Measurements from ENCODE around the gene DDAH2.

Gene DDAH2, protein sequence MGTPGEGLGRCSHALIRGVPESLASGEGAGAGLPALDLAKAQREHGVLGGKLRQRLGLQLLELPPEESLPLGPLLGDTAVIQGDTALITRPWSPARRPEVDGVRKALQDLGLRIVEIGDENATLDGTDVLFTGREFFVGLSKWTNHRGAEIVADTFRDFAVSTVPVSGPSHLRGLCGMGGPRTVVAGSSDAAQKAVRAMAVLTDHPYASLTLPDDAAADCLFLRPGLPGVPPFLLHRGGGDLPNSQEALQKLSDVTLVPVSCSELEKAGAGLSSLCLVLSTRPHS

GRCh38 chr6:31728767-31729514 lies at the start of gene DDAH2:
DDAH2 (minus strand) TSS chr6:31729299; CDS start chr6:31729161, 138 bp downstream.
- no peak for FAIRE-seq

DNA sequence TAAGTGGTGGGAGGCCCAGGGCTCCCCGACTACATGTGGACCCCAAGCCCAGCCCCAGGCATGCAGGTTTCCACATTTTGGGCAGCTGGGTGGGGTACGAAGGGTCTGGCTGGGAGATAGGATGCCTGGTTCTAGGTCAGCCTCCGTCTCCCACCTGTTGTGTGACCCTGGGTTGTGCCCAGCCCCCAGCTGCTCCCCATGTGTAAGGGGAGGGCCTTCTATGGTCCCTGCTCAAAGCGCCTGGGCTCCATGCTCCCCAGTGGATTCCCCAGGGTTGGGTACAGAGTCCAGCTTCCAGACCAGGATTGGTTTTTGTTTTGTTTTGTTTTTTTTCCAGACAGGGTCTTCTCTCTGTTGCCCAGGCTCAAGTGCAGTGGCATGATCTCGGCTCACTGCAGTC lies 49.1 kb upstream of the DDAH2 start:
- no peak for FAIRE-seq

DNA sequence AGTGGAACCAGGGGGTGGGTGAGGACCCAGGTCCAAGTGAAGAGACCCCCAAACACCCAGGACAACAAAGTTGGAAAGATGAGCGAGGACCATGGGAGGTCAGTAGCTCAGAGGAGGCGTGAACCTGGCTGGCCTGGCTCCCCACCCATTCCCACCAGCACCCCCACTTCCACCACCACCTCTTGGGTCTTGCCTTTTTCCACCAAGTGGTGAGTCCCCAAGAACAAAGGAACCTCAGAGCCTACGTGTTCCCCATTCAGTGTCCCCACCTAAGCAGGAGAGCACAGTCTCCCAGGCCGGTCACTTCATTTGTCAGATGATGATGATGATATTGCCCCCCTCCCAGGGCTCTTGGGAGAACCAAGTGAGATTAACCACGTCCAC lies 48.6 kb upstream of the DDAH2 start:
- FAIRE-seq = no peak

DNA sequence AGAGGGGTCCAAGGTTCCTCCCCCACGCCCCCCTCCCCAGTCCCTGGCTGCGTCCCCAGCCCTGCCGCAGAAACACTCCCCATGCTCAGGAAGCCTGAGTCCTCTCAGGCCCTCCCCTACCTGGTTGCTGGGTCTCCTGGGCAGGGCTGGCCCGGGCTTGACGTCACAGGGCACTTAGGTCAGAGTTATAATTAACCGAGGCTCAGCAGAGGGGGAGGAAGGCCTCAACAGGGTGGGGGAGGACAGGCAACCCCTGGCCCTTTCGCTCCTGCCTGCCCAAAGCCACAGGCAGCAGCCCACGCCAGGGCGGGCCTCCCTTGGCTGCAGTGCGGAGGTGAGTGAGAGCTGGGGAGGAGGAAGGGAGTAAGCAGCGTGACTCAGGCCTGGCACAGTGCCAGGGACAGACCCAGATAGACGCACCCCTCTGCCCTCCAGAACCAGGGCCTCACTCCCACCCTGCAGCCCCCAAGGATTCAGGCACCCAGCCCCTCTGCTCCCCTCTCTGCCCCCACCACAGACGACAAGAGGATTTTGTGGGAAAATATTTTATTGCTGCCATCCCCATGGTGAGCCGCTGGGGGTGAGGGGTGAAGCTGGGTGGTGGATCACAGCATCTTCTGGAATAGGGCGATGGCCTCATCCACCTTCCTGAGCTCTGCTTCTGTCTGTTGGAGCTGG lies 48.0 kb upstream of the DDAH2 start, which contains the start of gene VWA7:
Gene VWA7, minus strand, starts transcription at position 340 of the 678 bp plus-strand sequence. CDS start 549 bp downstream, outside the sequence.
- no peak for FAIRE-seq

DNA sequence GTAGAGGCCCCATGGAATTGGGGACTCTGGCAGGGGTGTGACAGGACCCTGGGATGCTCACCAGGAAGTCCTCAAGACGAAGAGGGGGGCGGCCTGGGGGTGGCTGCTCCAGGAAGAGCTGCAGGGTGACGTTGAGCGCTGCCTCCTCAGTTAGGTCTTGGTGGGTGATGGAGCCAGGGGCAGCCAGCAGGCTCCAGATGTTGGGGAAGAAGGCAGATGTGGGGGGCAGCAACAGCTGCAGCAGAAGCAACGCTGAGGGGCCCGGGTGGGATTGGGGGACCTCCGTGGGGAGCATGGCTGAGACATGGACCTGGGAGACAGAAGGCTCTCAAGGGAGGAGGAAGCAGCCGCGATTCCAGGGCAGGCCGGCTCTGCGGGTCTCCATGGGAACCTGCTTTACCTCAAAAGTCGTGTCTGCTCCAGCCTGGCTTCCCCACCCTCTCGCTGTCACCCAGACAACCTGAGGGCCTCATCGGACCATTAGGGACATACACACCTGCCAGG lies 47.4 kb upstream of the DDAH2 start:
- FAIRE-seq = no peak

- no peak for FAIRE-seq
Observed at GRCh38 chr6:31775633-31776484, 46.8 kb upstream of the DDAH2 start.

DNA sequence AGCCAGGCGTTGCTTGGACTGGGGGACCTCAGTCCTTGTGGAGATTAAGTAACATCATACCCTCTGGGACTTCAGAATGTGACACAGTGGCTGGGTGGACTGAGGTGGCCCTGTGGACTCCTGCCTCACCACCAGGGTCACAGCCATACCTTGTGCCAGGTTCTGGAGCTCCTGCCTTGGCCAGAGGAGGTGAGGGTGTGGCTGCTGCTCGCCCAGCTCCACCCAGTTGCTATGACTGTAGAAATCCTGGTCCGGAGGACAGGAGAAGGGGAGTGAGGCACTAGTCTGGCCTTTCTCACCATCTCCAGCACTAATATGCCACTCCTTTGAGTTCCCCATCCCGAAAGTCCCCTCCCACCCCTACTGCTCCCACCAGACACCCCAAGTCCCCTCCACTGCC lies 46.1 kb upstream of the DDAH2 start:
- FAIRE-seq = no peak

DNA sequence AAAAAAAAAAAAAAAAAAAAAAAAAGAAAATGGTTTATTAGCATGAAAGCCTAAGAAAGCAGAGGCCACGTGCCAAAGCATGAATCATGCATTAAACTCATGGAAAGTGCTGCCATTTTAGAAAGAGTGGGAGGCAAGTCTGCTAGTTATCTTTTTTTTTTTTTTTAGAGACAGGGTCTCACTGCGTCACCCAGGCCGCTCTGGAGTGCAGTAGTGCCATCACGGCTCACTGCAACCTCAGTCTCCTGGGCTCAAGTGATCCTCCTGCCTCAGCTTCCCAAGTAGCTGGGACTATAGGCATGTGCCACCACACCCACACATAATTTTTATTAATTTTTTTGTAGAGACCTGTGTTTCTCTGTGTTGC lies 42.9 kb upstream of the DDAH2 start:
- FAIRE-seq = no peak

- FAIRE-seq = no peak
Observed at GRCh38 chr6:31770860-31771259, 41.8 kb upstream of the DDAH2 start.

GRCh38 chr6:31769684-31770371 lies 40.7 kb upstream of the DDAH2 start:
- FAIRE-seq = no peak

- FAIRE-seq = no peak
Observed at GRCh38 chr6:31768363-31769257, 39.5 kb upstream of the DDAH2 start.

GRCh38 chr6:31767096-31767645 lies 38.1 kb upstream of the DDAH2 start:
- FAIRE-seq = no peak

- no peak for FAIRE-seq
Observed at GRCh38 chr6:31765910-31766794, 37.1 kb upstream of the DDAH2 start.

- no peak for FAIRE-seq
Observed at GRCh38 chr6:31765559-31765909, 36.4 kb upstream of the DDAH2 start.

DNA sequence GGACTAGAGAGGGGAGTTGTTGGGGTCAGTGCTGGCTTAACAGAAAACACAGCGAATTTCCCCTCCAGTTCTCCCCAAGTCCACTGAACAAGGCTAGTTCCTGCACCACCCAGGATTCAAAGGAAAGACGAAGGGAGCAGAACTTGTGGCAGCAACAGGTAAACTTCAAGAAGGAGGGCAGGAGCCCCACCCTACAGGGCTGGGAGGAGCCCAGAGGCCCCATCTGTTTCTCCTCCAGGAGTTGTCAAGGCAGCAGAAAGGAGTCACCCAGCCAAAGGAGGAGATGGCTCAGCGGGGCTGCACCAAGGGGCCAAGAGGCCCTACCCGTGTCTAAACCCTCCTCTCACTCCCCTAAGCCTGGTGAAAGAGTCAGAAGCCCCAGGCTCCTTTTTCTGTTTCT lies 35.1 kb upstream of the DDAH2 start:
- FAIRE-seq = no peak

DNA sequence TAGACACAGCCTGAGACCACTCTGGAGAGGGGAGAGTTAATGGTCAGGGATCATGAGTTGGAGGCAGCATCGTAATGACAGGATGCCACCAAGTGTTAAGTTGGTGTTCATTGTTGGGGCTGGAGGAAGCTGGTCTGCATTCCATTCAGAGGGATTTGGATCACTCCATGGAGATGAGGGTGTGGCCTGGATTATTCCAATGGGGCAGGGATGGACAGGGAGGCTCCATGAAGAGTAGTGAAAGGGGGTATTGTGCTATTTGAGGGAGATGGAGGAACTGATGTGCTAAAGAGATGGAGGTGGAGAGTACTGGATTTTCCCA lies 34.5 kb upstream of the DDAH2 start:
- FAIRE-seq = no peak

DNA sequence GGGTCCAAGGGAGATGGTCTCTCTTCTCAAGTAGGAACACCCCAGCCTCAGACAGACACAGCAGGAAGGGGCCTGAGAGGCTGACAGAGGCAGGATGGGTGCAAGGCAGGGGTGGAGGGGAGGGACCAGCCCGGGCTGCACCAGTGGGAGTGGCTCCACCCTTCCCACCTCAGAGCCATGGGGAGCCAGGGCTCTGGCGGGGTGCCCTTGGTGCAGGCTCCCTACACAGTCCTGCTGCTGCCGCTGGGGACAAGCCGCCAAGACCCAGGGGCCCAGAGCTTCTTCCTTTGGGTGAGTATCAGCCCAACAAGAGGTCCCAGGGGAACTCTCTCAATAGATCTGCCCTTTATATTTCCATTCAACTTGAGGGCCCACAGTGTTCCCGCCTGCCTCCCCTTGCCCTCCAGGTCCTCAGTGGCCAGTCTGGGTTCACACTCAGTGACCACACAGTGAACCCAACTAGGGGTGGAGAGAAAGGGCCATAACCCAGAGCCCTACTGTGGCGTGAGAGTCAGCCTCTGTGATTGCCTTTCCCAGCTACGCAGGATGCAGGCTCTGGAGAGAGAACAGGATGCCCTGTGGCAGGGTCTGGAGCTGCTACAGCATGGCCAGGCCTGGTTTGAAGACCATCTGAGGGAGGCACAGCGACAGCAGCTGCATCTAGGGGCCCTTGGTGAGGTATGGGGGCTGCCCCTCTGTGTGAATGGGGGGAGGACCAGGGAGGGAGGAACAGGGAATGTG lies 33.9 kb upstream of the DDAH2 start:
- no peak for FAIRE-seq

DNA sequence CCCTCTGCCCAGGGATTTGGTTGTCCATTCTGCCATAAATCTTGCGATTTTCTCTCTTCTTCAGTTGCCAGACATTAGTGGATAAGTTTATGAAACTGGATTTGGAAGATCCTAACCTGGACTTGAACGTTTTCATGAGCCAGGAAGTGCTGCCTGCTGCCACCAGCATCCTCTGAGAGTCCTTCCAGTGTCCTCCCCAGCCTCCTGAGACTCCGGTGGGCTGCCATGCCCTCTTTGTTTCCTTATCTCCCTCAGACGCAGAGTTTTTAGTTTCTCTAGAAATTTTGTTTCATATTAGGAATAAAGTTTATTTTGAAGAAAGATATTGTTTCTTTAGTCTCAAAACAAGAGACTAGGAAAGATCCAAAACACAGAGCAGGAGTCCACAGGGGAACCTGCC lies 33.3 kb upstream of the DDAH2 start, which contains the start of gene SAPCD1:
Gene SAPCD1, plus strand, starts transcription at position 301 of the 400 bp plus-strand sequence. CDS start 399 bp downstream, outside the sequence.
- no peak for FAIRE-seq

DNA sequence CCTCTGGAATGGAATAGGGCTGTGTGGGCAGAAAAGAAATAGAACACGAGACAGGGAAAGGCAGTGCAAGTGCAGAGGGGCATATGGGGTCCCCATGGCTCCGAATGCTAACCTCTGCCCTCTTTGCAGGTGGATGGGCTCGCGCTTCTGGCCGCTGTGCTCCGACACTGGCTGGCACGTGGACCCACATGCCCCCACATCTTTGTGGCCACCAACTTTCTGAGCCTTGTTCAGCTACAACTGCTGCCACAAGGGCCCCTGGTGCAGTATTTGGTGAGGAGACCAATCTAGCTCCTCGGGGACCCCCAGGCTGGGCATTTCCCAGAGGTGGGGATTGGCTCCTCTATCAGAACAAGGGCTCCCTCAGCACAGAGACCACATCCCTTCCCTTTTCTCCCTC lies 32.2 kb upstream of the DDAH2 start:
- FAIRE-seq = no peak
